SK-N-SH (cell line): ENCODE measurements around the gene MAP2K2. TPM values are rescaled to one million over a fixed set of nuclear protein-coding genes. Genes with fewer than 3 reads are reported as not detected.

Experiments
- CTCF ChIA-PET: fragments of 300-600, 350-600 bp; formaldehyde crosslinking; extraction: SDS; loops from one replicate; lab custom pipeline; 2021; lab: Yijun Ruan, JAX
- POLR2A ChIA-PET: fragments of 350-600 bp; sonication (Branson Sonifier 250); formaldehyde crosslinking; extraction: SDS; loops from one replicate; lab custom pipeline; 2020; ENCODE audit warnings: antibody characterized with exemption, inconsistent platforms; lab: Yijun Ruan, JAX
- DNase-seq: peaks from one replicate; pipeline ENCODE4 v3.0.0; 2012
- H2AFZ ChIP-seq: fragments of 200-600 bp; sonication (generic); 2 replicates; pipeline ENCODE4 v1.8.1; 2016; ENCODE audit warnings: antibody characterized with exemption, mild to moderate bottlenecking, low read depth
- H3F3A ChIP-seq: fragments of 200-600 bp; sonication (generic); replicated peaks from 2 replicates; pipeline ENCODE3; 2016; ENCODE audit warnings: antibody characterized with exemption, mild to moderate bottlenecking; ENCODE audit not compliant: insufficient read depth
- H3K27ac ChIP-seq, 2 experiments: fragments of 200-500 bp in 1 of 2; fragments of 200-600 bp in 1 of 2; sonication (Bioruptor generic) in 1 of 2; sonication (generic), shearing (Covaris generic) in 1 of 2; 2 replicates each; pipeline versions ENCODE4 v1.5.1 to v1.6.1; 2014 to 2016; ENCODE audit warnings: low read depth in 2 of 2, inconsistent platforms in 1 of 2, low read length in 1 of 2, mild to moderate bottlenecking in 1 of 2, mixed read lengths in 1 of 2
- H3K27me3 ChIP-seq: fragments of 200-600 bp; sonication (generic), shearing (Covaris generic); 2 replicates; pipeline ENCODE4 v1.6.1; 2016; ENCODE audit warnings: mixed run types; ENCODE audit not compliant: insufficient read depth
- H3K36me3 ChIP-seq, 2 experiments: fragments of 200-500 bp in 1 of 2; fragments of 200-600 bp in 1 of 2; sonication (Bioruptor generic) in 1 of 2; sonication (generic) in 1 of 2; replicated peaks in 1 of 2; 2 replicates each; pipeline versions ENCODE3 to v1.5.1; 2014 to 2016; ENCODE audit warnings: low read length in 1 of 2, mild to moderate bottlenecking in 1 of 2; ENCODE audit not compliant: insufficient read depth in 2 of 2, control insufficient read depth in 1 of 2
- H3K4me1 ChIP-seq, 2 experiments: fragments of 200-500 bp in 1 of 2; fragments of 200-600 bp in 1 of 2; sonication (Bioruptor generic) in 1 of 2; sonication (generic), shearing (Covaris generic) in 1 of 2; 2 replicates each; pipeline versions ENCODE4 v1.5.1 to v1.6.1; 2014 to 2016; ENCODE audit warnings: low read depth in 1 of 2, low read length in 1 of 2, mixed run types in 1 of 2; ENCODE audit not compliant: insufficient read depth in 2 of 2, control insufficient read depth in 1 of 2
- H3K4me2 ChIP-seq: fragments of 200-600 bp; sonication (generic), shearing (Covaris generic); 2 replicates; pipeline ENCODE4 v1.6.1; 2017; ENCODE audit warnings: mixed run types
- H3K4me3 ChIP-seq, 2 experiments: fragments of 200-500 bp in 1 of 2; fragments of 200-600 bp in 1 of 2; sonication (Bioruptor generic) in 1 of 2; sonication (generic), shearing (Covaris generic) in 1 of 2; 2 replicates each; pipeline versions ENCODE4 v1.5.1 to v1.8.1; 2014 to 2016; ENCODE audit warnings: low read depth in 2 of 2, inconsistent platforms in 1 of 2, low read length in 1 of 2, mild to moderate bottlenecking in 1 of 2, mixed read lengths in 1 of 2, moderate library complexity in 1 of 2
- H3K79me2 ChIP-seq: fragments of 200-600 bp; sonication (generic); 2 replicates; pipeline ENCODE4 v1.8.1; 2017; ENCODE audit warnings: mild to moderate bottlenecking; ENCODE audit not compliant: insufficient read depth
- H3K9ac ChIP-seq: fragments of 200-600 bp; sonication (generic); 2 replicates; pipeline ENCODE4 v1.6.1; 2017; ENCODE audit warnings: mixed run types
- H3K9me2 ChIP-seq: fragments of 200-600 bp; sonication (generic); 2 replicates; pipeline ENCODE4 v1.6.1; 2017; ENCODE audit warnings: mixed run types
- H3K9me3 ChIP-seq: fragments of 200-600 bp; sonication (generic); 2 replicates; pipeline ENCODE4 v1.6.1; 2017; ENCODE audit warnings: mixed run types, mild to moderate bottlenecking, moderate library complexity
- H4K20me1 ChIP-seq: fragments of 200-600 bp; sonication (generic); 2 replicates; pipeline ENCODE4 v1.6.1; 2017; ENCODE audit warnings: mild to moderate bottlenecking, mixed run types; ENCODE audit not compliant: insufficient read depth
- CHD2 ChIP-seq: fragments of 150-350 bp; IDR thresholded peaks from 2 replicates; pipeline ENCODE4 v1.6.1; 2018; ENCODE audit warnings: low read length; ENCODE audit not compliant: partially characterized antibody
- EZH2phosphoT487 ChIP-seq: fragments of 200-600 bp; sonication (generic); IDR thresholded peaks from 2 replicates; pipeline ENCODE4 v1.6.1; 2017; ENCODE audit warnings: low read depth, mixed run types, mild to moderate bottlenecking, antibody characterized with exemption, moderate library complexity, borderline replicate concordance
- FOXJ3 ChIP-seq: sonication (generic); formaldehyde crosslinking; IDR thresholded peaks from 2 replicates; pipeline ENCODE4 v1.5.1; 2020; ENCODE audit warnings: mild to moderate bottlenecking, missing genetic modification reagents
- GABPA ChIP-seq: IDR thresholded peaks from 2 replicates; pipeline ENCODE4 v1.4.0; 2012; ENCODE audit warnings: low read depth, mild to moderate bottlenecking
- GATA2 ChIP-seq: sonication (generic); formaldehyde crosslinking; IDR thresholded peaks from 2 replicates; pipeline ENCODE4 v1.5.0; 2020; ENCODE audit warnings: mild to moderate bottlenecking, missing genetic modification reagents
- JUND ChIP-seq: IDR thresholded peaks from 2 replicates; pipeline ENCODE4 v1.4.0; 2012
- MXI1 ChIP-seq: IDR thresholded peaks from 2 replicates; pipeline ENCODE4 v1.6.1; 2012; ENCODE audit warnings: mild to moderate bottlenecking, low read depth, low read length, improper control_type of control experiment
- NFIC ChIP-seq: IDR thresholded peaks from 2 replicates; pipeline ENCODE4 v1.4.0; 2012; ENCODE audit warnings: borderline replicate concordance
- RAD21 ChIP-seq: IDR thresholded peaks from 2 replicates; pipeline ENCODE4 v1.6.1; 2012; ENCODE audit warnings: mild to moderate bottlenecking, low read length
- RCOR1 ChIP-seq: fragments of 150-350 bp; IDR thresholded peaks from 2 replicates; pipeline ENCODE4 v1.6.1; 2017; ENCODE audit warnings: antibody characterized with exemption, low read length
- RFX5 ChIP-seq: IDR thresholded peaks from 2 replicates; pipeline ENCODE4 v1.6.1; 2012; ENCODE audit warnings: mild to moderate bottlenecking, improper control_type of control experiment, low read length
- SIN3A ChIP-seq: IDR thresholded peaks from 2 replicates; pipeline ENCODE4 v1.6.1; 2012; ENCODE audit warnings: low read depth, mild to moderate bottlenecking, low read length, moderate library complexity, borderline replicate concordance
- SMC3 ChIP-seq: IDR thresholded peaks from 2 replicates; pipeline ENCODE4 v1.6.1; 2012; ENCODE audit warnings: low read depth, low read length, improper control_type of control experiment
- TEAD4 ChIP-seq: IDR thresholded peaks from 2 replicates; pipeline ENCODE4 v1.4.0; 2012; ENCODE audit warnings: mild to moderate bottlenecking, borderline replicate concordance; ENCODE audit not compliant: insufficient read depth
- YY1 ChIP-seq: IDR thresholded peaks from 2 replicates; pipeline ENCODE4 v1.4.0; 2012; ENCODE audit warnings: low read depth, mild to moderate bottlenecking
- WGBS: methylation state at CpG from one replicate; pipeline ENCODE4 v1.1.6; 2017; ENCODE audit warnings: low lambda C conversion rate; 5-methylcytosine and 5-hydroxymethylcytosine counted together
- polyA plus RNA-seq, 3 experiments: library from polyadenylated mRNA; depleted of rRNA; stranded (reverse); fragments of >200 nt; gene quantifications; 2 replicates each; pipeline ENCODE4 v1.2.3, GENCODE V29; 2012
- TF ChIP-seq, protein P1 (sequence below): IDR thresholded peaks from 2 replicates; pipeline ENCODE4 v1.4.0; 2012; ENCODE audit warnings: low read depth
- TF ChIP-seq, protein P2 (sequence below): fragments of 150-350 bp; IDR thresholded peaks from 2 replicates; pipeline ENCODE4 v1.6.1; 2017; ENCODE audit warnings: antibody characterized with exemption, low read length, low read depth, borderline replicate concordance
- TF ChIP-seq, protein P3 (sequence below): IDR thresholded peaks from 2 replicates; pipeline ENCODE4 v1.4.0; 2012; ENCODE audit warnings: low read depth, borderline replicate concordance
- TF ChIP-seq, protein P4 (sequence below): IDR thresholded peaks from 2 replicates; pipeline ENCODE4 v1.6.1; 2012; ENCODE audit warnings: mild to moderate bottlenecking, low read depth, low read length, moderate library complexity
- TF ChIP-seq, protein P5 (sequence below): fragments of 150-350 bp; IDR thresholded peaks from 2 replicates; pipeline ENCODE4 v1.6.1; 2016; ENCODE audit warnings: mild to moderate bottlenecking, low read depth, low read length

The MAP2K2 gene
- polyA plus RNA-seq, 1 of the 3 experiments (the other 2 are of a cell fraction), result 114 TPM

DNA sequence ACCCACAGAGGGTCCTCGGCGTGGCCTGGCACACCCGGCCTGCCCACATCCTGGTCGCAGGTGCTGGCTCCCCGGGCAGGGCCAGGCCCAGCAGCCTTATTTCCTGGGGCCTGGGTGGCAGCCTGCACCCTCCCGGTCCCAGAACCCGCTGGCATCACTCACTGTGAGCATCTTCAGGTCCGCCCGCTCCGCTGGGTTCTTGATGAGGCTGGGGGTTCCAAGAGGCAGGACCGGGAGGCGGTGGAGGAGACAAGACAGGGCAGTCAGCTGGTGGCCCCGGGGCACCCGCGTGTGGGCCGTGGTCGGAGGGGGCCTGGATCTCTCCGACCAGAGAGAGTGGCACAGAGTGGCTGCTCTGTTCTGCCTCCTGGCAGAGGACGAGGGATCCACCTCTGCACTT lies 29.6 kb downstream of the MAP2K2 start:
- WGBS, result no CpG with 5 or more reads among the region's 19 CpGs
- Histone ChIP-seq H3K9ac (no peak overlapping the region), H3K4me2 (no peak overlapping the region), H3K4me1 (no peaks in the 10 kb centered on the region)
- DNase-seq, result no peak
- TF ChIP-seq JUND, result no peak
- TF ChIP-seq, protein P1, sequence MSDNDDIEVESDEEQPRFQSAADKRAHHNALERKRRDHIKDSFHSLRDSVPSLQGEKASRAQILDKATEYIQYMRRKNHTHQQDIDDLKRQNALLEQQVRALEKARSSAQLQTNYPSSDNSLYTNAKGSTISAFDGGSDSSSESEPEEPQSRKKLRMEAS, result no peak
- TF ChIP-seq, protein P2, sequence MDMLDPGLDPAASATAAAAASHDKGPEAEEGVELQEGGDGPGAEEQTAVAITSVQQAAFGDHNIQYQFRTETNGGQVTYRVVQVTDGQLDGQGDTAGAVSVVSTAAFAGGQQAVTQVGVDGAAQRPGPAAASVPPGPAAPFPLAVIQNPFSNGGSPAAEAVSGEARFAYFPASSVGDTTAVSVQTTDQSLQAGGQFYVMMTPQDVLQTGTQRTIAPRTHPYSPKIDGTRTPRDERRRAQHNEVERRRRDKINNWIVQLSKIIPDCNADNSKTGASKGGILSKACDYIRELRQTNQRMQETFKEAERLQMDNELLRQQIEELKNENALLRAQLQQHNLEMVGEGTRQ, result no peak
- no peak for TF ChIP-seq EZH2phosphoT487
- TF ChIP-seq FOXJ3, result no peak
- TF ChIP-seq SMC3, result no peak
- TF ChIP-seq YY1, result no peak
- TF ChIP-seq SIN3A, result no peak
- TF ChIP-seq MXI1, result no peak
- TF ChIP-seq TEAD4, result no peak
- no peak for TF ChIP-seq RAD21
- TF ChIP-seq GATA2 (CRISPR knock-in tag), result no peak
- no peak for TF ChIP-seq RFX5
- TF ChIP-seq, protein P3, sequence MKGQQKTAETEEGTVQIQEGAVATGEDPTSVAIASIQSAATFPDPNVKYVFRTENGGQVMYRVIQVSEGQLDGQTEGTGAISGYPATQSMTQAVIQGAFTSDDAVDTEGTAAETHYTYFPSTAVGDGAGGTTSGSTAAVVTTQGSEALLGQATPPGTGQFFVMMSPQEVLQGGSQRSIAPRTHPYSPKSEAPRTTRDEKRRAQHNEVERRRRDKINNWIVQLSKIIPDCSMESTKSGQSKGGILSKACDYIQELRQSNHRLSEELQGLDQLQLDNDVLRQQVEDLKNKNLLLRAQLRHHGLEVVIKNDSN, result no peak
- no peak for TF ChIP-seq CHD2
- TF ChIP-seq, protein P4, sequence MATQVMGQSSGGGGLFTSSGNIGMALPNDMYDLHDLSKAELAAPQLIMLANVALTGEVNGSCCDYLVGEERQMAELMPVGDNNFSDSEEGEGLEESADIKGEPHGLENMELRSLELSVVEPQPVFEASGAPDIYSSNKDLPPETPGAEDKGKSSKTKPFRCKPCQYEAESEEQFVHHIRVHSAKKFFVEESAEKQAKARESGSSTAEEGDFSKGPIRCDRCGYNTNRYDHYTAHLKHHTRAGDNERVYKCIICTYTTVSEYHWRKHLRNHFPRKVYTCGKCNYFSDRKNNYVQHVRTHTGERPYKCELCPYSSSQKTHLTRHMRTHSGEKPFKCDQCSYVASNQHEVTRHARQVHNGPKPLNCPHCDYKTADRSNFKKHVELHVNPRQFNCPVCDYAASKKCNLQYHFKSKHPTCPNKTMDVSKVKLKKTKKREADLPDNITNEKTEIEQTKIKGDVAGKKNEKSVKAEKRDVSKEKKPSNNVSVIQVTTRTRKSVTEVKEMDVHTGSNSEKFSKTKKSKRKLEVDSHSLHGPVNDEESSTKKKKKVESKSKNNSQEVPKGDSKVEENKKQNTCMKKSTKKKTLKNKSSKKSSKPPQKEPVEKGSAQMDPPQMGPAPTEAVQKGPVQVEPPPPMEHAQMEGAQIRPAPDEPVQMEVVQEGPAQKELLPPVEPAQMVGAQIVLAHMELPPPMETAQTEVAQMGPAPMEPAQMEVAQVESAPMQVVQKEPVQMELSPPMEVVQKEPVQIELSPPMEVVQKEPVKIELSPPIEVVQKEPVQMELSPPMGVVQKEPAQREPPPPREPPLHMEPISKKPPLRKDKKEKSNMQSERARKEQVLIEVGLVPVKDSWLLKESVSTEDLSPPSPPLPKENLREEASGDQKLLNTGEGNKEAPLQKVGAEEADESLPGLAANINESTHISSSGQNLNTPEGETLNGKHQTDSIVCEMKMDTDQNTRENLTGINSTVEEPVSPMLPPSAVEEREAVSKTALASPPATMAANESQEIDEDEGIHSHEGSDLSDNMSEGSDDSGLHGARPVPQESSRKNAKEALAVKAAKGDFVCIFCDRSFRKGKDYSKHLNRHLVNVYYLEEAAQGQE, result no peak
- no peak for TF ChIP-seq RCOR1
- no peak for TF ChIP-seq NFIC
- no peak for TF ChIP-seq GABPA
- TF ChIP-seq, protein P5, sequence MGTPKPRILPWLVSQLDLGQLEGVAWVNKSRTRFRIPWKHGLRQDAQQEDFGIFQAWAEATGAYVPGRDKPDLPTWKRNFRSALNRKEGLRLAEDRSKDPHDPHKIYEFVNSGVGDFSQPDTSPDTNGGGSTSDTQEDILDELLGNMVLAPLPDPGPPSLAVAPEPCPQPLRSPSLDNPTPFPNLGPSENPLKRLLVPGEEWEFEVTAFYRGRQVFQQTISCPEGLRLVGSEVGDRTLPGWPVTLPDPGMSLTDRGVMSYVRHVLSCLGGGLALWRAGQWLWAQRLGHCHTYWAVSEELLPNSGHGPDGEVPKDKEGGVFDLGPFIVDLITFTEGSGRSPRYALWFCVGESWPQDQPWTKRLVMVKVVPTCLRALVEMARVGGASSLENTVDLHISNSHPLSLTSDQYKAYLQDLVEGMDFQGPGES, result no peak
- TF ChIP-seq, all 33 proteins: peak for 0
- Histone ChIP-seq H3K27ac (no peak overlapping the region), H3F3A (no peaks in the 10 kb centered on the region), H2AFZ (no peak overlapping the region), H3K9me2 (no peaks in the 10 kb centered on the region), H3K79me2 (no peaks in the 10 kb centered on the region), H3K9me3 (no peaks in the 10 kb centered on the region), H3K36me3 (peaks cover 4 to 34% of the 10 kb centered on the region in 2 experiments), H3K27me3 (no peaks in the 10 kb centered on the region), H3K4me3 (no peak overlapping the region), H4K20me1 (no peaks in the 10 kb centered on the region)
- ChIA-PET POLR2A (interaction anchor here (1.3 to 1.4 kb wide), 2 partner anchors 13 to 18 kb away, joined by 3 read pairs; no protein-coding TSS in a partner anchor), CTCF (no interaction called here)
